BJ (cell line): ENCODE results near the gene PLD5. TPM values are rescaled to one million over a fixed set of nuclear protein-coding genes. Genes with fewer than 3 reads are reported as not detected.
"Not testable (repeated sequence)": the region's sequence is repeated elsewhere in the genome, so short reads cannot be mapped to it uniquely, and the experiment has no call there.

ENCODE experiments used
- CTCF ChIA-PET: fragments of 350-600 bp; formaldehyde crosslinking; extraction: SDS; loops from one replicate; lab custom pipeline; 2021; ENCODE audit warnings: antibody characterized with exemption, inconsistent platforms; lab: Yijun Ruan, JAX
- POLR2A ChIA-PET: fragments of 300-600 bp; sonication (Branson Sonifier 250); formaldehyde crosslinking; extraction: SDS; loops from one replicate; lab custom pipeline; 2021; ENCODE audit warnings: antibody characterized with exemption; lab: Charles Lee
- DNase-seq: peaks from one replicate; pipeline ENCODE4 v3.0.0-alpha.2; 2011; ENCODE audit warnings: low read depth
- H3K27me3 ChIP-seq: 2 replicates; pipeline ENCODE4 v1.6.0; 2011; ENCODE audit warnings: low read length; ENCODE audit not compliant: control insufficient read depth, insufficient read depth
- H3K36me3 ChIP-seq: 2 replicates; pipeline ENCODE4 v1.5.1; 2011; ENCODE audit warnings: low read length; ENCODE audit not compliant: control insufficient read depth, insufficient read depth
- H3K4me3 ChIP-seq: 2 replicates; pipeline ENCODE4 v1.5.1; 2011; ENCODE audit warnings: low read depth, mild to moderate bottlenecking, control low read depth, low read length
- polyA plus RNA-seq: library from polyadenylated mRNA; depleted of rRNA; stranded (reverse); fragments of >200 nt; gene quantifications from 2 replicates; pipeline ENCODE4 v1.2.3, GENCODE V29; 2011
- TF ChIP-seq, protein P1 (sequence below): IDR thresholded peaks from 2 replicates; pipeline ENCODE4 v1.5.1; 2011; ENCODE audit warnings: low read depth, mild to moderate bottlenecking, control low read depth, inconsistent platforms, low read length, moderate library complexity; ENCODE audit not compliant: insufficient read depth

The PLD5 gene
- polyA plus RNA-seq, 1 experiment: not detected

DNA sequence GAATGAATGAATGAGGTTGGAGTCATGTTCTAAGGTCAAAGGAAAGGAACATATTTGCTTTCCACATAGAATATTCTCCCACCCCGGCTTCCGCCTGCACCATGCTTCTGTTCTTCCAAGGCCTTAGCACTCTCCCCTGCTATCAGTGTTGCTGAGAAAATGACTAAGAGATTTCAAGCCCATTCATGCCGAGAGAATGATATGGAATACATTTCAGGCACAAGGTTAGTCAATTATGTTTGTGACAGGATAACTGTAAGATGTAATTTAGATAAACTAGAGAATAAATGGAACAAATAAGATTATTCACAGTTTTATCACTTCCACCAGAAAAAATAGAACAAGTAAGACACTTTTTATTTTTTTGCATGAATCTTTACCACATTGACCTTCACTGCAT lies 122.6 kb downstream of the PLD5 start:
- H3K36me3 ChIP-seq: no peaks in the 10 kb centered on the region
- CTCF ChIA-PET: interaction anchor here (1.3 kb wide), 1 partner anchor 10 kb away, joined by 3 read pairs; no protein-coding TSS in a partner anchor
- TF ChIP-seq, protein P1, sequence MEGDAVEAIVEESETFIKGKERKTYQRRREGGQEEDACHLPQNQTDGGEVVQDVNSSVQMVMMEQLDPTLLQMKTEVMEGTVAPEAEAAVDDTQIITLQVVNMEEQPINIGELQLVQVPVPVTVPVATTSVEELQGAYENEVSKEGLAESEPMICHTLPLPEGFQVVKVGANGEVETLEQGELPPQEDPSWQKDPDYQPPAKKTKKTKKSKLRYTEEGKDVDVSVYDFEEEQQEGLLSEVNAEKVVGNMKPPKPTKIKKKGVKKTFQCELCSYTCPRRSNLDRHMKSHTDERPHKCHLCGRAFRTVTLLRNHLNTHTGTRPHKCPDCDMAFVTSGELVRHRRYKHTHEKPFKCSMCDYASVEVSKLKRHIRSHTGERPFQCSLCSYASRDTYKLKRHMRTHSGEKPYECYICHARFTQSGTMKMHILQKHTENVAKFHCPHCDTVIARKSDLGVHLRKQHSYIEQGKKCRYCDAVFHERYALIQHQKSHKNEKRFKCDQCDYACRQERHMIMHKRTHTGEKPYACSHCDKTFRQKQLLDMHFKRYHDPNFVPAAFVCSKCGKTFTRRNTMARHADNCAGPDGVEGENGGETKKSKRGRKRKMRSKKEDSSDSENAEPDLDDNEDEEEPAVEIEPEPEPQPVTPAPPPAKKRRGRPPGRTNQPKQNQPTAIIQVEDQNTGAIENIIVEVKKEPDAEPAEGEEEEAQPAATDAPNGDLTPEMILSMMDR: no peak
- H3K27me3 ChIP-seq: no peaks in the 10 kb centered on the region
- DNase-seq: no peak
- H3K4me3 ChIP-seq: no peak overlapping the region
- POLR2A ChIA-PET: no interaction called here

DNA sequence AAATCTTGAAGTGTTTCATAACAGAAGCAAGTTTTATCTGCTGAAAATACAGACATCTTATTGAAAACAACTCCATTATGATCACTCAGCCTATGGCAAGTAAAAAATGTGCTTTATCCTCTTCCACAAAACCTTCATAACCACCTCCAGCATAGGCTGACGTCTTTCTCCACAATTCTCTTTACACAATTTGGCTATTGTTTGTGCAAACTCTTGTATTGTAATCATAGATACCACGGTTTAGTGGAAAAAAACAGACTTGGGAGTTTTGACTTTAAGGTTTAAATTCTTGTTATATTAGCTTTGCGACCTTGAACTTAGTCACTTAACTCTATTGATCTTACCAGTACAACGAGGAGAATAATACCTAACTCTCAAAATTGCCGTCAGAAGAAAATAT lies 126.1 kb downstream of the PLD5 start:
- TF ChIP-seq, protein P1: no peak
- Histone ChIP-seq H3K4me3 (no peak overlapping the region), H3K27me3 (no peaks in the 10 kb centered on the region), H3K36me3 (no peaks in the 10 kb centered on the region)
- ChIA-PET CTCF (no interaction called here), POLR2A (no interaction called here)
- DNase-seq: no peak

DNA sequence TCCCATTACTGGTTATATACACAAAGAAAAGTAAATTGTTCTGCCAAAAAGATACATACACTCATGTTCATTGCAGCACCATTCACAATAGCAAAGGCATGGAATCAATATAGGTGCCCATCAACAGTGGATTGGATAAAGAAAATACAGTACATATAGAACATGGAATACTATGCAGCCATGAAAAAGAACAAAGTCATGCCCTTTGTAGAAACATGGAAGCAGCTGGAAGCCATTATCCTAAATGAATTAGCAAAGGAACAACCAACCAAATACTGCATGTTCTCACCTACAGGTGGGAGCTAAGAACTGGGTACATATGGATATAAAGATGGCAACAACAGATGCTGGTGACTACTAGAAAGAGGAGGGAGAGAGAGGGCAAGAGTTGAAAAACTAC lies 132.6 kb downstream of the PLD5 start:
- H3K36me3 ChIP-seq: no peaks in the 10 kb centered on the region
- H3K27me3 ChIP-seq: no peaks in the 10 kb centered on the region
- TF ChIP-seq, protein P1: no peak
- no peak overlapping the region for H3K4me3 ChIP-seq
- DNase-seq: no peak
- ChIA-PET POLR2A (no interaction called here), CTCF (no interaction called here)

DNA sequence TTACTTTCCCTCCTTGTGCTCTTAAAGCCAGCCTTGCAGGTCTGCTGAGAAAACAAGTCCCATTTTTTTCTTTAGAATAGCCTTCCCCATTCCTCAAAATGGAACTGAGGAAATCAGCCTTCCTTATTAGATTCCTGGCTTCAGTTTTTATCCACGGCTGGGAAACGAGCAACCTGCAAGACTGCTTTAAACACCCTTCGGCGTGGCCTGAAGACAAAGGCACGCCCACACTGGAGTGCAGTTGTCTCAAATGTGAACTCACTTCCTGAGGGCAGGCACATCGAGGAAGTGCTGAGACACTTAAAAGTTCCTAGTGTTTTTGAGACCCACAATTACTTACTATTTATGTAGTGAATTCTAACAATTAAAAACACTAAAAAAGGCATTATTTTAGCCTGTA lies 148.4 kb downstream of the PLD5 start:
- H3K36me3 ChIP-seq, DNase-seq, H3K27me3 ChIP-seq, CTCF ChIA-PET, H3K4me3 ChIP-seq, POLR2A ChIA-PET: not testable (repeated sequence)

DNA sequence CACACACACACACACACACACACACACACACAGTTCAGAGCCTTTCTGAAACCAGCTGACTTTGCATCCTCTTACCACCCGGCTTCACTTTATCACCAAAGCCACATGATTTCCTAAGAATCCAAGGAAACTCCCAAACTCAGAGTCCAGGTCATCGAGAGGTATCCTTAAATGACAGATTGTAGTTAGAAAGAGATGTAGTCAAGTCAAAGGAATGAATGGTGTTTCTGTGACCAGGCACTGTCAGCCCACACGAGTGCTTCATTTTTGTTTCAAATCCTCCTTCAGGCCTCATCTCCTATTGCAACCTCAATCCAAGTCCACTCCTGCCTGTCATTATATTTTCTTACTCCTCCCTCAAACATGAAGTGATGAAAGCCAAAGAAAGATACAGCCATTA lies 174.1 kb downstream of the PLD5 start:
- H3K27me3 ChIP-seq, H3K36me3 ChIP-seq, POLR2A ChIA-PET, H3K4me3 ChIP-seq, DNase-seq, CTCF ChIA-PET: not testable (repeated sequence)

DNA sequence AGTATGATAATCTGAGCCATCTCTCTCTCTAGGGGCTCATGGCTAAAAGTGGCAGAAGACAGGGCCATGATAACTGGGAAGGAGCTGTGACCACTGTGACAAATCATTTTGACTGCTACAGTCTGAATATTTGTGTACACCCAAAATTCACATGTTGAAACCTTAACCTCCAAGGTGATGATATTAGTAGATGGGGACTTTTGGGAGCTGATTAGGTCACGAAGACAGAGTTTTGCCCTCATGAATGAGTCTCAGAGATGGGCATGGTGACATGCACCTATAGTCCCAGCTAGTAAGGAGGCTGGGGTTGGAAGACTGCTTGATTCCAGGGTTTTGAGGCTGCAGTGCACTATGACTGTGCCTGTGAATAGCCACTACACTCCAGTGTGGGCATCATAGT lies 174.9 kb downstream of the PLD5 start:
- DNase-seq: no peak
- Histone ChIP-seq H3K4me3 (no peak overlapping the region), H3K27me3 (no peaks in the 10 kb centered on the region), H3K36me3 (no peaks in the 10 kb centered on the region)
- TF ChIP-seq, protein P1: no peak
- CTCF ChIA-PET: no interaction called here
- POLR2A ChIA-PET: no interaction called here

DNA sequence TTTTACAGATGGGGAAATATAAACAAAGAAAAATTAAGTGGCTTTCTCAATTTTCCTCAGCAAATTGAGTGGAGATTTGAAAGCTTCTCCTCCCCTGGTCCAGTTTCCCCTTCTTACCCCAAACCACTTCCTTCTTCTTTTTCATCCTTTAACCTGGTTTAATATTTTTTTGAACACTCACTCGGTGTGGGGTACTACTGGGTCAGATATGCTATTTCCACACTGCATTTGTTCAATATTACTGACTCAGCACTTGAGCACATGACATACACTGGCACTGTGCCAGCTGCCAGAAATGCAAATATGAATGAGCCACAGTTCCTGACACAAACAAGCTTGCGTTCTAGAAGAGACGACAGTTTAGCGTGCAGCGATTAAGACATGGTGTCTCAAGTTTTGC lies 193.6 kb downstream of the PLD5 start:
- H3K4me3 ChIP-seq, CTCF ChIA-PET, H3K36me3 ChIP-seq, H3K27me3 ChIP-seq, DNase-seq, POLR2A ChIA-PET: not testable (repeated sequence)

DNA sequence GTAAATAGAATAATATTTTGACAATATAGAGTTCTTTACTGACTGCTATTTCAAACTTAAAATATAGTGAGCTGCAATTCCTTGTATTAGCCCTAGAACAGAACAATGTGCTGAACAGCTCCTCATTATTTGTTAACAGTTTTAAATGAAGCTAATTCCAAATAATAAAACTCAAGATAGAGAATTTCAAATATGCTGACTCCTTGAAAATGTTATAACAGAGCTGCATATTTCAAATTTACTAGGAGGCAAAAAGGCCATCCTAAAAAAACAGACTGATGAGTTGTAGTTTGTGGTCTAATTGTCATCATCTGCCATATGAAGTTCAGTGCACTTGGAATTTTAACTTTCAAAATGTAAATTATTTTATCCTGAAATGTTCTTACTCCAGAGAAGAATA lies 197.1 kb downstream of the PLD5 start:
- DNase-seq, CTCF ChIA-PET, POLR2A ChIA-PET, H3K4me3 ChIP-seq, H3K36me3 ChIP-seq, H3K27me3 ChIP-seq: not testable (repeated sequence)

DNA sequence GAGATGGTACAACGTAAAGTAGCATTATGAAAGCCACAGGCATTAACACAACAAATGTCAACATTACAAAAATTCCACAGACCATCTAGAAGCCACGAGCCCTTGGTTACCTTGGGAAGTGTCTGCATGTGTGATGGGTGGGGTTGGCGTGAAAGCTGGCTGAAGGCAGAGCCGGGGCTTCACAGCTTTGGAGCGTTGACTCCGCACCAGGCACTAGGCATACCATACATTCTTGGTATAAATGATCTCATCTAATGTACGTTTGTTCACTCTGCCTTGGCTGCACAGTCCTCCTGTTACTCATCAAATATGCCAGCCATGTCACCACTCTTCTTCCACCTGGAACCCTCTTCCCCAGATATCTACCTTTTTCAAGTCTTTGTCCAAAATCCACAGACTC lies 202.5 kb downstream of the PLD5 start:
- H3K36me3 ChIP-seq, CTCF ChIA-PET, H3K27me3 ChIP-seq, POLR2A ChIA-PET, H3K4me3 ChIP-seq, DNase-seq: not testable (repeated sequence)
